ENCODE measurements around the gene TMEM217. TPM values are rescaled to one million over a fixed set of nuclear protein-coding genes. Genes with fewer than 3 reads are reported as not detected.
A peak's percentile ranks its signal among the peaks of the same experiment; 100 is the strongest.

The TMEM217 gene
- total RNA-seq, 2 donors from 2014 or later, result 0.50 to 7.3 TPM

- no peaks in the 10 kb centered on the region for H3K27me3 ChIP-seq (replicated peaks; ENCODE audit: insufficient read depth)
- intact Hi-C loops (cut with DNase I), result no loop called here
- no peaks in the 10 kb centered on the region for H3K36me3 ChIP-seq
- 82% methylated on average over 4 of the region's 4 CpGs for WGBS
- no peak for DNase-seq (ENCODE audit: low spot score)
- TF ChIP-seq POLR2A (IDR thresholded peaks at IDR 0.05) (no peak), POLR2AphosphoS5 (IDR thresholded peaks at IDR 0.05) (no peak)
- TF ChIP-seq, protein P1, sequence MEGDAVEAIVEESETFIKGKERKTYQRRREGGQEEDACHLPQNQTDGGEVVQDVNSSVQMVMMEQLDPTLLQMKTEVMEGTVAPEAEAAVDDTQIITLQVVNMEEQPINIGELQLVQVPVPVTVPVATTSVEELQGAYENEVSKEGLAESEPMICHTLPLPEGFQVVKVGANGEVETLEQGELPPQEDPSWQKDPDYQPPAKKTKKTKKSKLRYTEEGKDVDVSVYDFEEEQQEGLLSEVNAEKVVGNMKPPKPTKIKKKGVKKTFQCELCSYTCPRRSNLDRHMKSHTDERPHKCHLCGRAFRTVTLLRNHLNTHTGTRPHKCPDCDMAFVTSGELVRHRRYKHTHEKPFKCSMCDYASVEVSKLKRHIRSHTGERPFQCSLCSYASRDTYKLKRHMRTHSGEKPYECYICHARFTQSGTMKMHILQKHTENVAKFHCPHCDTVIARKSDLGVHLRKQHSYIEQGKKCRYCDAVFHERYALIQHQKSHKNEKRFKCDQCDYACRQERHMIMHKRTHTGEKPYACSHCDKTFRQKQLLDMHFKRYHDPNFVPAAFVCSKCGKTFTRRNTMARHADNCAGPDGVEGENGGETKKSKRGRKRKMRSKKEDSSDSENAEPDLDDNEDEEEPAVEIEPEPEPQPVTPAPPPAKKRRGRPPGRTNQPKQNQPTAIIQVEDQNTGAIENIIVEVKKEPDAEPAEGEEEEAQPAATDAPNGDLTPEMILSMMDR (IDR thresholded peaks at IDR 0.05), result no peak
- H3K9me3 ChIP-seq, result no peaks in the 10 kb centered on the region
- H3K4me3 ChIP-seq, result no peak overlapping the region
- H3K27ac ChIP-seq, result no peak overlapping the region
- no peaks in the 10 kb centered on the region for H3K4me1 ChIP-seq (replicated peaks)
Measured at GRCh38 chr6:37251211-37251780, 6.6 kb downstream of the TMEM217 start.

- Histone ChIP-seq H3K27me3 (replicated peaks; ENCODE audit: insufficient read depth) (no peaks in the 10 kb centered on the region), H3K27ac (peak overlapping the region; percentile 63 to 73), H3K4me1 (replicated peaks) (no peaks in the 10 kb centered on the region), H3K4me3 (no peak overlapping the region), H3K36me3 (no peaks in the 10 kb centered on the region), H3K9me3 (no peaks in the 10 kb centered on the region)
- intact Hi-C loops (cut with DNase I), result no loop called here
- 30% methylated on average over 6 of the region's 6 CpGs for WGBS
- peak; percentile 91 for DNase-seq (ENCODE audit: low spot score)
- TF ChIP-seq, protein P1 (IDR thresholded peaks at IDR 0.05), result no peak
- TF ChIP-seq POLR2A (IDR thresholded peaks at IDR 0.05) (no peak), POLR2AphosphoS5 (IDR thresholded peaks at IDR 0.05) (peak; percentile 97)
Measured at GRCh38 chr6:37244430-37245310, 13.3 kb downstream of the TMEM217 start.

DNA sequence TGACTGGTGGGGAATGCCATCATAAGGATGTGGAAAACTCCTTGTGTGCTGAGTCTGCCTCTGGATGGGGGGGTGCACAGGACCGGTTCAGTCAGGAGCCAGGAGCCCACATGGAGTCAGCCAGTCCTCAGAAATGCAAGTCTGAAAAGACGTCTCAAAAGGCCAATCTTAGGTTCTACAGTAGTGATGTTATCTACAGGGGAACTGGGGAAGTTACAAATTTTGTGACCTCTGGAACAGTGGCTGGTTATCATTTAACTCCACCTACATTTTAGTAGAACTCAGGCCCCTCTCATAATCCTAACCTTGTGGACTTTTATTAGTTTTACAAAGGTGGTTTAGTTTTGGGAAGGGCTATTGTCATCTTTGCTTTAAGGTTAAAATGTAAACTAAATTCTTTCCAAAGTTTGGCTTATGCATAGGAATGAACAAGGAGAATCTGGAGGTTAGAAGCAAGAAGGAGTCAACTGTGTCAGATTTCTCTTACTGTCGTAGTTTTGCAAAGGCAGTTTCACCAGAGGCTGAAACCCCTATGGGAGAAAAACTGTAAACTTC lies 14.1 kb downstream of the TMEM217 start:
- Histone ChIP-seq H3K36me3 (no peaks in the 10 kb centered on the region), H3K9me3 (no peaks in the 10 kb centered on the region), H3K27me3 (replicated peaks; ENCODE audit: insufficient read depth) (no peaks in the 10 kb centered on the region), H3K4me3 (no peak overlapping the region), H3K4me1 (replicated peaks) (no peaks in the 10 kb centered on the region), H3K27ac (peak overlapping the region; percentile 63 to 65)
- intact Hi-C loops (cut with DNase I), result no loop called here
- WGBS, result 59% methylated on average over 3 of the region's 3 CpGs
- no peak for DNase-seq (ENCODE audit: low spot score)
- TF ChIP-seq, protein P1 (IDR thresholded peaks at IDR 0.05), result no peak
- TF ChIP-seq POLR2A (IDR thresholded peaks at IDR 0.05) (no peak), POLR2AphosphoS5 (IDR thresholded peaks at IDR 0.05) (no peak)

DNA sequence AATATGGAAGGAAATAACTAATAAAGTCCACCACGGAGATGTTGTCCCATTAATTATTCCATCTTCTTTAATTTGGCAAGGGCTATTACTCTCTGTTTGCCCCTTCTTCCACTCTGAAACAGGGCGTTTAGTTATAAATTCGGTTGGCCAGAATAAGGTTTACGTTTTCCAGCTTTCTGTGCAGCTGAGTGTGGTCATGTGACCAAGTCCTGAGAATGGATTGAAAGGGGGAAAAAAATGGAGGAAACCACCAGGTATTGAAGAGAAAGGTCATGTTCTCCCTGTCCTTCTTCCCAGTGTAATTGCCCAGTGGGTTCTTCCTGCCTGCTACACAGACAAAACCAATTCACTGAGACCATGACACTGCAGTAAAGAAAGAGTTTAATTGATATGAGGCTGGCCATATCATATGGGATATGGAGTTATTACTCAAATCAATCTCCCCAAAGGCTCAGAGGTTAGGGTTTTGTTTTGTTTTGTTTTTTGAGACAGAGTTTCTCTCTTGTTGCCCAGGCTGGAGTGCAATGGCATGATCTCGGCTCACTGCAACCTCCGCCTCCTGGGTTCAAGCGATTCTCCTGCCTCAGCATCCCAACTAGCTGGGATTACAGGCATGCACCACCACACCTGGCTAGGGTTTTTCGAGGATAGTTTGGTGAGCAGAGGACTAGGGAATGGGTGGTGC lies 14.7 kb downstream of the TMEM217 start:
- no peak overlapping the region for H3K4me3 ChIP-seq
- H3K9me3 ChIP-seq, result no peaks in the 10 kb centered on the region
- intact Hi-C loops (cut with DNase I), result no loop called here
- TF ChIP-seq POLR2A (IDR thresholded peaks at IDR 0.05) (no peak), POLR2AphosphoS5 (IDR thresholded peaks at IDR 0.05) (no peak)
- TF ChIP-seq, protein P1 (IDR thresholded peaks at IDR 0.05), result no peak
- peak overlapping the region in 1 of 2 donors; percentile 65 for H3K27ac ChIP-seq
- H3K4me1 ChIP-seq (replicated peaks), result no peaks in the 10 kb centered on the region
- 89% methylated on average over 8 of the region's 8 CpGs for WGBS
- DNase-seq (ENCODE audit: low spot score), result no peak
- no peaks in the 10 kb centered on the region for H3K36me3 ChIP-seq
- H3K27me3 ChIP-seq (replicated peaks; ENCODE audit: insufficient read depth), result no peaks in the 10 kb centered on the region
